Adrenal gland (tissue), 12 donors: Measurements from ENCODE around the gene CCDC149. TPM values are rescaled to one million over a fixed set of nuclear protein-coding genes. Genes with fewer than 3 reads are reported as not detected.

Source experiments
- DNase-seq, 7 donors: peaks; one replicate each; pipeline ENCODE4 v3.0.0-alpha.2; 2019 to 2020
- H3K27ac ChIP-seq, 5 donors: fragments of 200-600 bp; sonication (generic) in 4 of 5; 1 replicate in 3 of 5; 2 replicates in 2 of 5; pipeline versions ENCODE4 v1.5.1 to v1.8.0; 2016 to 2020; ENCODE audit warnings: mild to moderate bottlenecking in 1 of 5
- H3K27me3 ChIP-seq: fragments of 200-600 bp; 2 replicates; pipeline ENCODE4 v1.8.0; 2021
- H3K36me3 ChIP-seq, 2 donors: fragments of 200-600 bp; replicated peaks in 1 of 2; 1 replicate in 1 of 2; 2 replicates in 1 of 2; pipeline versions ENCODE4 v1.5.1 to v1.8.0; 2018 to 2022
- H3K4me1 ChIP-seq, 2 donors: fragments of 200-600 bp; replicated peaks in 1 of 2; 1 replicate in 1 of 2; 2 replicates in 1 of 2; pipeline versions ENCODE4 v1.5.1 to v1.8.0; 2018 to 2021
- H3K4me3 ChIP-seq, 4 donors: fragments of 200-600 bp; sonication (generic) in 3 of 4; one replicate each; pipeline ENCODE4 v1.5.1; 2016 to 2018
- H3K9me3 ChIP-seq, 3 donors: fragments of 200-600 bp; sonication (generic) in 1 of 3; replicated peaks in 1 of 3; 1 replicate in 2 of 3; 2 replicates in 1 of 3; pipeline versions ENCODE4 v1.5.1 to v1.8.0; 2016 to 2021
- POLR2A ChIP-seq, 2 donors: fragments of 450-650 bp; IDR thresholded peaks; one replicate each; pipeline ENCODE4 v1.6.1; 2017; ENCODE audit warnings: antibody characterized with exemption in 2 of 2, mild to moderate bottlenecking in 2 of 2, moderate library complexity in 1 of 2
- WGBS, 4 donors: extraction: QIAGEN DNeasy Blood & Tissue Kit in 2 of 4; methylation state at CpG; one replicate each; pipeline versions ENCODE4 v1.1.5 to v1.1.7; 2013 to 2017; 5-methylcytosine and 5-hydroxymethylcytosine counted together
- intact Hi-C, 2 donors: fragments of 100-400 bp; cut with DNase I; formaldehyde crosslinking; loops; one replicate each; pipeline versions ENCODE4 v1.14.1 to v1.15.0; 2022 to 2023
- polyA plus RNA-seq, 3 donors: library from polyadenylated mRNA; stranded (reverse); fragments of 200-250 nt in 2 of 3; fragments of 350-450 nt in 1 of 3; fragmentation: Illumina TruSeq in 1 of 3; extraction: RNeasy Lipid Tissue Mini Kit (QIAGEN cat#74804) in 1 of 3; gene quantifications; one replicate each; pipeline ENCODE4 v1.2.3, GENCODE V29; 2013 to 2014
- total RNA-seq, 9 donors: library from RNA; depleted of rRNA in 4 of 9; stranded (reverse); fragments of >200 nt in 4 of 9; fragments of 120-200 nt in 1 of 9; fragmentation: NEBNext Ultra II Directional in 1 of 9; extraction: Animal tissue kit (Norgen Biotek cat#: 25700) in 1 of 9; gene quantifications; one replicate each; pipeline versions ENCODE4 v1.1.0 to v1.2.4, GENCODE V29; 2013 to 2023
- TF ChIP-seq, protein P1 (sequence below), 6 experiments: fragments of 450-650 bp in 4 of 6; fragments of 200-600 bp in 2 of 6; sonication (generic) in 1 of 6; IDR thresholded peaks; 1 replicate in 5 of 6; 2 replicates in 1 of 6; pipeline versions ENCODE4 v1.5.1 to v1.8.0; 2016 to 2021; ENCODE audit warnings: antibody characterized with exemption in 6 of 6, mild to moderate bottlenecking in 2 of 6, moderate library complexity in 1 of 6
- donor health status: healthy with polysubstance abuse.
- donor health status: Bipolar disorder and iron deficiency.
- donor health status: DM: yes; HTN: yes; CAD: no.
- donor health status: DM: no; HTN: no; CAD: no.
- donor health status: DM: no; HTN: no; CAD: no.
- donor health status: DM: yes; HTN: yes; CAD: no.

The CCDC149 gene
- total and polyA plus RNA-seq, 12 donors = 3.6 to 13.0 (median 8.4) TPM

DNA sequence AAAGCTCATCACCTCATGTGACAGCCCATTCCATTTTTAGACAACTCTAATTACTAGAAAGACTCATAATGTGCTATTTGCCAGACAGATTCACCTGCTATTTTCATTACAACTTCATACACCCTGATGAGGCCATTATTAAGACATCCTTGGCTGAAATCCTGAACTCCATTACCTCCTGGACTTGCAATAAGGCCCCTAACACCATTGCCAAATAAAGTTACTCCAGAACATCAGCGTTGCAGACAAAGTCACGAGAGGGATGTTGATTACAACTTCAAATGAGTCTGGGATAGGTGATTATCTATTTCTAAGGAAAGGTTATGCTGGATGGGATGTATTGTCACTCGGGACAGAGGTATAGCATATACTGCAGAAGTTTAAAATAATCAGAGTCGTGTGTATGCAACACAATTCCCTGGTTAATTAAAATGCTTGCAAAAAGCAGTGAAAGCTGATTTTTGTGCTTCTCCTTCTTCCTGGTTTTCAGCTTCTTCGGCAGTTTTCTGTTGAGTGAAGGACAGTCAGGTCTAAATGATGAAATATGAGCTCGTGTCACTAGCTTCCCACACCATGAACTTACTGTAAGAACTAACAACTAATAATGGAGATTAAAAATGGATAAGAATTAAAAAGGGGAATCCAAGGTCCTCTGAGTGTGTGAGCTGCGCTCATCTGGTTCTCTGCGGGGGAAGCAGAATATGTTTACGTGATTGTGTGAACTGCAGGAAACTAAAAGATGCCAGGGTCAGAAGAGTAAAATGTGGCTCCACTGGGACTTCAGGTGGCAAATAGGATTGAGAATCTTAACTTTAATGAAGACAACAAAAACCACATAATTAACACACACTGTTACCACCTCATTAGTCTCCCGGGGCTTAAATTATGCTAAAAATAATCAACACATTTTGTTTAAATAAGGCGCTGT is 135.0 kb downstream of the CCDC149 start:
- Histone ChIP-seq H3K4me3 (no peak overlapping the region), H3K36me3 (no peaks in the 10 kb centered on the region), H3K4me1 (no peaks in the 10 kb centered on the region), H3K27me3 (no peaks in the 10 kb centered on the region), H3K27ac (peak overlapping the region in 1 of 5 donors; percentile 10), H3K9me3 (no peaks in the 10 kb centered on the region)
- intact Hi-C loops = no loop called here
- DNase-seq = no peak
- 67 to 77% (median 70%) methylated on average over 11 of the region's 11 CpGs for WGBS, 4 donors
- TF ChIP-seq, protein P1, sequence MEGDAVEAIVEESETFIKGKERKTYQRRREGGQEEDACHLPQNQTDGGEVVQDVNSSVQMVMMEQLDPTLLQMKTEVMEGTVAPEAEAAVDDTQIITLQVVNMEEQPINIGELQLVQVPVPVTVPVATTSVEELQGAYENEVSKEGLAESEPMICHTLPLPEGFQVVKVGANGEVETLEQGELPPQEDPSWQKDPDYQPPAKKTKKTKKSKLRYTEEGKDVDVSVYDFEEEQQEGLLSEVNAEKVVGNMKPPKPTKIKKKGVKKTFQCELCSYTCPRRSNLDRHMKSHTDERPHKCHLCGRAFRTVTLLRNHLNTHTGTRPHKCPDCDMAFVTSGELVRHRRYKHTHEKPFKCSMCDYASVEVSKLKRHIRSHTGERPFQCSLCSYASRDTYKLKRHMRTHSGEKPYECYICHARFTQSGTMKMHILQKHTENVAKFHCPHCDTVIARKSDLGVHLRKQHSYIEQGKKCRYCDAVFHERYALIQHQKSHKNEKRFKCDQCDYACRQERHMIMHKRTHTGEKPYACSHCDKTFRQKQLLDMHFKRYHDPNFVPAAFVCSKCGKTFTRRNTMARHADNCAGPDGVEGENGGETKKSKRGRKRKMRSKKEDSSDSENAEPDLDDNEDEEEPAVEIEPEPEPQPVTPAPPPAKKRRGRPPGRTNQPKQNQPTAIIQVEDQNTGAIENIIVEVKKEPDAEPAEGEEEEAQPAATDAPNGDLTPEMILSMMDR (IDR thresholded peaks at IDR 0.05) = no peak
- TF ChIP-seq POLR2A (IDR thresholded peaks at IDR 0.05) = no peak

DNA sequence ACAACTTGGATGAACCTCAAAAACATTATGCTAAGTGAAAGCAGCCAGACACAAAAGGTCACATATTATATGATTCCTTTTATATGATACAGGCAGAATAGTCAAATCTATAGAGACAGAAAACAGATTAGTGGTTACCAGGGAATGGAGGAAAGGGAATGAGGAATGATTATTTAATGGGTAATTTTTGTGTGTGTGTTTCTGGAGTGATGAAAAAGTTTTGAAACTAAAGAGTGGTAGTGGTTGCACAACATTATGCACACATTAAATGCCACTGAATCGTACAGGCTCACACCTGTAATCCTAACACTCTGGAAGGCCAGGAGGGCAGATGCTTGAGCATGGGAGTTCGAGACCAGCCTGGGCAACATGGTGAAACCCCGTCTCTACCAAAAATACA is 137.1 kb downstream of the CCDC149 start:
- intact Hi-C loops = no loop called here
- 69 to 85% (median 77%) methylated on average over 3 of the region's 3 CpGs for WGBS, 4 donors
- no peak for DNase-seq
- TF ChIP-seq, protein P1 (IDR thresholded peaks at IDR 0.05) = no peak
- TF ChIP-seq POLR2A (IDR thresholded peaks at IDR 0.05) = no peak
- Histone ChIP-seq H3K4me1 (no peaks in the 10 kb centered on the region), H3K27ac (no peak overlapping the region), H3K9me3 (no peaks in the 10 kb centered on the region), H3K36me3 (no peaks in the 10 kb centered on the region), H3K4me3 (no peak overlapping the region), H3K27me3 (no peaks in the 10 kb centered on the region)

DNA sequence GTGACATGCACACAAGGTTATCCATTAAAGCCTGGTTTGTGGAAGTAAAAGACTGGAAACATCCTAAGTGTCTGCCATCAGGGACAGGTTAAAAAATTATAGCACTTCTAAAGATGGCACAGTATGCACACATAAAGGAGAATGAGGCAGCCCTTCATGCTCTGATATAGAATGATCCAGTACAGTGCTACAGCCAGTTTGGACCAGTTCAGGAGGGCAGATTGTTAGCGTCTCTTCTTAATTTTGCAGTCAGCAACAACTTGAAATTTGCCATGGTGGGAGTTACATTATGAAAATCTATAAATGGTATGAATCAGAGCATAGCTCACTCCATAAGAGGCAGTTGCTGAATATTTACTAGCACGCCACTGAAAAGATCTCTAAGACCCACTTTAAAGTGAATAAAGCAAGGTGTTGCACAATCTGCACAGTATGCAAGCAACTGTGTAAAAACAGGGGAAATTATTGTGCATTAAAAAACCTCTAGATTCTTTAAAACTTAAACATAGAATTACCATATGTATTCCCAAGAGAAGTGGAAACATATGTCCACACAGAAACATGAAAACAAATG is 137.7 kb downstream of the CCDC149 start:
- TF ChIP-seq, protein P1 (IDR thresholded peaks at IDR 0.05) = no peak
- no peak for TF ChIP-seq POLR2A (IDR thresholded peaks at IDR 0.05)
- Histone ChIP-seq H3K27me3 (no peaks in the 10 kb centered on the region), H3K4me1 (no peaks in the 10 kb centered on the region), H3K9me3 (no peaks in the 10 kb centered on the region), H3K27ac (no peak overlapping the region), H3K36me3 (no peaks in the 10 kb centered on the region), H3K4me3 (no peak overlapping the region)
- no peak for DNase-seq
- intact Hi-C loops = no loop called here
- 67 to 87% (median 79%) methylated on average over 2 of the region's 2 CpGs for WGBS, 4 donors

DNA sequence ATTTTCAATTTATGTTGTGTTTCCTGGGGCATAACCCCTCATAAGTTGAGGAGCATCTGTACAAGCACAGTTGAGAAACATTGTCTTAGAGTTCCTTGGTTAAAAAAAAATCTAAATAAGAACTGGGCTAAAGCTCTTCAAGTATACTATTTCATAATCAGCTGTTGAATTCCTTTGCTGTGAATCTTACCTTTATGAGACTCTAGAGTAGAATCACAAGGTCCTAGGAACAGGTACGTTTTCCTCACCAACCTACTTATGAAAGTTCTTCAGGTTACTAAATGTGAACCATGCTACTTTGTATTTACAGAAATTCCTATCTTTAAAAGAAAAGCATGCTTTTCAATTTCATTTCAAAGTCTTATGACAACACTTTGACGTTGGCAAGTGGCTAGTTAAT is 138.4 kb downstream of the CCDC149 start:
- WGBS, 4 donors = 26 to 42% (median 31%) methylated on average over 2 of the region's 2 CpGs
- H3K4me1 ChIP-seq = no peaks in the 10 kb centered on the region
- H3K36me3 ChIP-seq = no peaks in the 10 kb centered on the region
- no peak for DNase-seq
- H3K9me3 ChIP-seq = no peaks in the 10 kb centered on the region
- no peak overlapping the region for H3K4me3 ChIP-seq
- intact Hi-C loops = no loop called here
- H3K27ac ChIP-seq = no peak overlapping the region
- no peaks in the 10 kb centered on the region for H3K27me3 ChIP-seq
- TF ChIP-seq, protein P1 (IDR thresholded peaks at IDR 0.05) = no peak
- TF ChIP-seq POLR2A (IDR thresholded peaks at IDR 0.05) = no peak
